HG02623 (cell line): Measurements from ENCODE around the gene SUPT5H.
"Not testable (repeated sequence)": the region's sequence is repeated elsewhere in the genome, so short reads cannot be mapped to it uniquely, and the experiment has no call there.

Experiments
- ATAC-seq: cut with Tn5 transposase; IDR thresholded peaks from one replicate; pipeline ENCODE4 v1.9.1; 2021; ENCODE audit warnings: moderate library complexity; ENCODE audit not compliant: unreplicated experiment

SUPT5H gene

DNA sequence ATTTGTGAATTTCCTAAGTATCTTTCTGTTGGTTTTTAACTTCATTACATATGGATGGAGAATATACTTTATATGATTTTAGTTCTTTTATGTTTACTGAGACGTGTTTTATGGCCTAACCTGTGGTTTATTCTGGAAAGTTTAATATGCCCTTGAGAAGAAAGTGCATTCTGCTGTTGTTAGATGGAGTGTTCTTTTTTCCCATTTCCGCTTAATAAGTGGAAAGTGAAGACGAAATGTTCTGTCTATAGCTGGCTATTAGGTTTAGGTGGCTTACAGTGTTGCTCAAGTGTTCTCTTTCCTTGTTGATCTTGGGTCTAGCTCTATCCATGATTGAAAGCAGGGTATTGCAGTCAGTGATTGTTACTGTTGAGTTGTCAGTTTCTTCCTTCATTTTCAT lies 18.0 kb downstream of the SUPT5H start:
- no peak for ATAC-seq

DNA sequence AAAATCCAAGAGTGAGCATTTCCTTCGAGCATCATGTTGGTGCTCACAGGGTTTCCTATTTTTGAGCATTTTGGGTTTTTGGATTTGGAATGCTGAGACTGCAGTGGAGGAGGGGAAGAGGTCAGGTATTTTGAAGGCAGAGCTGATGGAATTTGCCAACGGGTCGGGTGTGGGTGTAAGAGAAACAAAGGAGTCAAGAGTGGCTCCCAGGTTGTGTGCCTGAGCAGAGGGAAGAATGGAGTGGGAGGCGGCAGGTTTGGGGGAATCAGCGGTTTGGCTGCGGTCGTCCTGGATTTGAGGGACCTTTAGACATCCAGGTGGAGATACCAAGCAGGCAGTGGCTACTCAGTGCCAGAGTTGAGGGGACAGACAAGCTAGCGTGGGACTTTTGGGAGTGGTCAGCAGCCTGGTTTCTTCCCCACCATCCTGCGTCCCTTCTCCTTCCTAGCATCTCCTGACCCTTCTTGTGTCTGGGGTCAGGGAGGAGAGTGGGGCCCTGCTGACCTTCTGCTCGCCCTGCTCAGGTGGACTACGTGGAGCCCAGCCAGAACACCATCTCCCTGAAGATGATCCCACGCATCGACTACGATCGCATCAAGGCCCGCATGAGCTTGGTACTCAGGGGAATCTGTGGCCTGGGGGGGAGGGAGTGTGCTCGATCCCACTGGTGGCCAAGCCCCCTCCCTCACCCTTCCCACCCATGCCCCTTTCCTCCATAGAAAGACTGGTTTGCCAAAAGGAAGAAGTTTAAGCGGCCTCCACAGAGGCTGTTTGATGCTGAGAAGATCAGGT lies 20.8 kb downstream of the SUPT5H start:
- no peak for ATAC-seq

DNA sequence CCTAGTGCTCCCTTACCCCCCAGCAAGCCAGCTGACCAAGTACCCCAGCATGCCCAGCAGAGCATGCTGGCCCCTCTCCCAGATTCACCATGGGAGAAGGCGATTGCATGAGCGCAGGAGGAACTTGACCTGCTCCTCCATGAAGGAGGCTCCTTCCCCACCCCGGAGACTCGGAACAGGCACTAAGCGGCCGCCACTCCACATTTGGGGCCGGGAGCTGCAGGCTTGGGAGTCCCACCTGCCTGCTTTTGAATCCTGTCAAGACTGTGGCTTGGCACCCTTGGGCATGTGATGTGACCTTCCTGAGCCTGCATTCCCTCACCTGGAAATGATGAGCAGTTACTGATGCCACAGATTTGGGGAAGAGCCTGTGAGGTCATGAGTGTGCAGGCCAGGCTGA lies 22.6 kb downstream of the SUPT5H start:
- ATAC-seq: no peak

GRCh38 chr19:39469036-39469435 lies 23.7 kb downstream of the SUPT5H start:
- no peak for ATAC-seq

DNA sequence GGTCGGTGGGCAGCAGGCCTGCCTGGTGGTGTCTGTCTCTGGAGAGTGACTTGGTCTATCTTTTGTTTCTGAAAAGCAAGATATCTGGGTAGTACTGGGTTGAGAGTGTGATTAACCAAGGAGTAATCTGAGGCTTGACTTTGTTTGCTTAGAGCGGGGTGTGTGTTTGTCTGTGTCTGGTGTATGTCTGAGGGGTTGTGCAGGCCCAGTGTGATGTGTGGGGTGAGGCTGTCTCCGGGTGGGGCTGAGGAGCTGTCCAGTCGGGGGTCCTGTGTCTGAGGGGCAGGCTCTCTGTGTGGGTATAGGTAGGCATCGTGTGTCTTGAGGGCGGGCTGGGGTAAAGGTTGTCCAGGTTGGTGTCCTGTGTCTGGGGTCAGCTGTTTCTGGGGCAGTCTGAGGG lies 24.2 kb downstream of the SUPT5H start:
- no peak for ATAC-seq

DNA sequence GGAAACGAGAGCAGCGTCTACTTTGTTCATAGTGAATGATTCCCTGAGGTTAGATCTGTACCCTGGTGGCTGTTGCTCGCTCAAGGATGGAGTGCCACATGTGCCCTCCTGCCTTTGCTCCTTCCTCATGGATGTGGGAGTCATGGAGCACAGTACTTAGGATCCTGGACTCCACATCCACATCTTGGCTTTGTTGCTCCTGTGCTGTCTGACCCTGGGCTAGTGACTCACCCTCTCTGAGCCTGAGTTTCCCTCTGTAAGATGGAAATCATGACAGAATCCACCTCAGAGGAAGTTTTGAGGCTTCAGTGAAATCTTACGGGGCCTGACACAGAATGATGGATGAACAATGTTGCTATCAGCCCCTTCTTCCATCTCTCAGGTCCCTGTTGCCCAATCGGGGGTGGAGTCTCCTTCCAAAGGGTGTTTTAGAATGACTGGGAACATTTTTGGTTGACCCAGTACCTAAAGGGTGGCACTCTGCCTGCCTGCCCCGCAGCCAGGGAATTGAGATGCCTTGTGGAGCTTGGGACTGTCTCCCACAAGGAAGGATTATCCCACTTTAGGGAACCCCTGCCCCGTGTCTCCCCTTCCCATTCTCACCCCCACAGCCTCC lies 25.4 kb downstream of the SUPT5H start:
- ATAC-seq: no peak

DNA sequence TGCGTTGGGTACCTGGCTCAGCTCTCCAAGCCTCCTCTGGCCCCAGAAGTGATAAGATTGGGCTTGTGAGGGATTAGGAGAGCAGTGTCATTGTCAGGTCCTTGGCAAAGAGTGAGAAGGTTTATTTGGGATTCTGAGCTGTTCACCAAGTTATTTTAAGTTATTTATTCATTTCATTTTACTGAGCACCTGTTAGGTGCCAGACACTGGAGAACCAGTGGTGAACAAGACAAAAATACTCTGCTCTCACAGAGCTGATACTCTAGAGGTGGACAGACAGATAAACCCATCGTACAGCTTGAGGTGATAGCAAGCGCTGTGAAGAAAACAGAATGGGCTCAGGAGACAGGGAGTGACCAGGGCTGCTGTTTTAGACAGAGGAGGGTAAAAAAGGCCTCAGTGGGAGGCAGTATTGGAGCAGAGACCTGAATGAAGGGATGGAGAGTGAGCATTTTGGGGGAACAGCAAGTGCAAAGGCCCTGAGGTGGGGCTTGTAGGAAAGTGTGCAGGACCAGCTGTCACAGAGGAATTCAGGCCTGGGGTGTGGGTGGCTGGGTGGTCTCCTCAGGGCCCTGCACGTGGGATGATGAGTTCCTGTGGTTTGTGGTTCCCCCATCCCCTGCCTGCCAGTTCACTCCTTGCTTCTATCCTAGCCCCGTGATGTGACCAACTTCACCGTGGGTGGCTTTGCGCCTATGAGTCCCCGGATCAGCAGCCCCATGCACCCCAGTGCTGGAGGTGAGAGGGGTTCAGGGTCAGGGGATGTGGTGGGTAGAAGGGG lies 26.6 kb downstream of the SUPT5H start:
- ATAC-seq: no peak

- no peak for ATAC-seq
Observed at GRCh38 chr19:39472746-39473442, 27.5 kb downstream of the SUPT5H start.

GRCh38 chr19:39473443-39473960 lies 28.1 kb downstream of the SUPT5H start:
- no peak for ATAC-seq

GRCh38 chr19:39474139-39474620 lies 28.8 kb downstream of the SUPT5H start:
- ATAC-seq: no peak

DNA sequence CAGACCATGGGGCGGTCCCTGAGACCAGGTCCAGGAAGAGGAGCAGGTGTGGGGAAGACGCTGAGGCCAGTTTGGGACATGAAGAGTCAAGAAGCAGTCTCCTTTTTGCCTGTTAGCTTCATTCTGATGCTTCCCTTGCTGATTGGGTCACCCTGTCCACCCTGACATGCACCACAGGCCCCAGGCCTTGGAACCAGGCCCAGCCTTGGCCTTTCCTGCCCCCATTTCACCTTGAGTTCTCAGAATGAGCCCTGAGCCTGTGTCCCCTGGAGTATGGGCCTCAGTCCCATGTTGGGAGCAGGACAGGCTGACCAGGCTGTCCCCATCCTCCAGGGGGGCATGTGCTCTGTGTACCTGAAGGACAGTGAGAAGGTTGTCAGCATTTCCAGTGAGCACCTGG lies 30.4 kb downstream of the SUPT5H start:
- ATAC-seq: no peak

GRCh38 chr19:39479319-39479801 lies 34.0 kb downstream of the SUPT5H start:
- not testable (repeated sequence) for ATAC-seq

- no peak for ATAC-seq
Observed at GRCh38 chr19:39479916-39480315, 34.5 kb downstream of the SUPT5H start.

- ATAC-seq: peak; percentile 79
Observed at GRCh38 chr19:39480337-39481228, 35.2 kb downstream of the SUPT5H start, which contains the start of gene TIMM50. Gene TIMM50 (plus strand): TSS chr19:39480838. CDS start chr19:39480854, 16 bp downstream.

DNA sequence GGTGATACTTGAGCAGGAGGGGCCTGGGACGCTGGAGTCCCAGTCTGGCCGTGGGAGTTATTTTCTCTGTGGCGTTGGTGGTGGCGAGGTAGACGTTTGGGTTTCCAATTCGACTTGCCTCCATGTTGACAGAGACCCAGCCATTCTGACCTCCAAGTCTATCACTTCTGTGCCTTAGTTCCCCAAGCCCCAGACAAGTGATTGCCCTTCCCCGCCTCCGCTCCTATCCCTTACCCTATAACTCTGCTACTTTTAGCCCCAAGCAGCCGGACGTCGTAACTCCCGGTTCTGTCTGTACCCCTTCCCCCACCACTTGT lies 35.8 kb downstream of the SUPT5H start:
- ATAC-seq: peak; percentile 5

DNA sequence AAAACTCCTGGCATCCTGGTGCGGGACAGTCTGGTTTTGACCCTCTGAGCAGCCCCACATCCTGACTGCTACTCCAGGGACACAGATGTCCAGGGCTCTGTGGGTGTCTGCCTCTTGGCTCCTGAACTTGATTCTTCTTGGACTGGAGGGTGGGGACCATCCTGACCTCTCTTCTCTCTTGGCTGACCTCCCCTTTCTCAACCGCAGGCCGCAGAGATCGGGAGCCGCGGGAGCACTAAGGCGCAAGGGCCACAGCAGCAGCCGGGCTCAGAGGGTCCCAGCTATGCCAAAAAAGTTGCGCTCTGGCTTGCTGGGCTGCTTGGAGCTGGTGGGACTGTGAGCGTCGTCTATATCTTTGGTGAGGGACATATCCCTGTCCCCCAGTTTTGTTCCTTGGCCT lies 36.3 kb downstream of the SUPT5H start:
- ATAC-seq: no peak

DNA sequence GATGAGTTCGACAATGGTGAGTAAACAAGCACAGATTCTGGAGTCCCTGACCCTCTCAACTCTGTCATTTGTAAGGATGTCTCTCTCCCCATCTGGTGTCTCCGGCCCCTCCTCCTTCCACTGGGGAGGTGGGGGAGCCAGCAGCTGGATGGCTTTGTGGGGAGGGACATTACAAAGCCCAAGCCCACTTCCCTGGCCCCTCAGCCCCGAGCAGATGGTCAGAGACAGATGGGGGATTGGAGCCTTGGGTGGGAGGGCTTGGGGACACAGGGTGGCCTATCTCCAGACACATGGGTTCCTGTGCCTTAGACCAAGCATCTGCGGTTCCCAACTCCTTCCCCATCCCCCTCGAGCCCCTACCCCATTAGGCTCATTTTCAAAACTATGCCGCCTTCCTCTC lies 37.8 kb downstream of the SUPT5H start:
- no peak for ATAC-seq

DNA sequence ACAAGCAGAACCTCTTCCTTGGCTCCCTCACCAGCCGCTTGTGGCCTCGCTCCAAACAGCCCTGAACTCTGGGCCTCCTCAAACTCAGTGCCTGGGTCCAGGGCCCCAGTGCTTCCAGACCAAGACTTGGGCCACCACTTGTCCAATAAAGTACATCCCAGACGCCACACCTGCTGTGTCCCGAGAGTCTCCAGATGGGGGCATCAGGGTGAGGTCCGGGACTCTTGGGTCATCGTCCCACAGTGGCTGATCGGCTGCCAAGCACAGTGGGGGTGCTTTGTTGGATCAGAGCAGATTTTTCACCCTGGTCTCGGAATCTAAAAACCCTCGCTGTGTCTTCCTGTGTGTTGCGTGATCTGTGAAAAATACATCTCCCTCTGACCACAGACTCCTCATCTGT lies 44.4 kb downstream of the SUPT5H start:
- no peak for ATAC-seq

GRCh38 chr19:39492225-39492624 lies 46.8 kb downstream of the SUPT5H start:
- no peak for ATAC-seq

- no peak for ATAC-seq
Observed at GRCh38 chr19:39492788-39493187, 47.4 kb downstream of the SUPT5H start.
